ENCODE data around the gene CELF3.
"Not testable (repeated sequence)": the region's sequence is repeated elsewhere in the genome, so short reads cannot be mapped to it uniquely, and the experiment has no call there.

- not testable (repeated sequence) for TF ChIP-seq POLR2A, CTCF (IDR thresholded peaks at IDR 0.05)
These were observed 33.7 kb downstream of the CELF3 start for GRCh38 chr1:151682901-151683300.

Measured in heart left ventricle (tissue), 13 donors.